NT2/D1 (cell line): ENCODE results near the gene PIK3C2A.

ENCODE experiments used
- YY1 ChIP-seq: IDR thresholded peaks from 2 replicates; pipeline ENCODE4 v1.6.1; 2011; ENCODE audit not compliant: insufficient read length, insufficient read depth
- ZNF274 ChIP-seq: IDR thresholded peaks from 2 replicates; pipeline ENCODE4 v1.6.1; 2011; ENCODE audit warnings: mild to moderate bottlenecking, low read depth, low read length

DNA sequence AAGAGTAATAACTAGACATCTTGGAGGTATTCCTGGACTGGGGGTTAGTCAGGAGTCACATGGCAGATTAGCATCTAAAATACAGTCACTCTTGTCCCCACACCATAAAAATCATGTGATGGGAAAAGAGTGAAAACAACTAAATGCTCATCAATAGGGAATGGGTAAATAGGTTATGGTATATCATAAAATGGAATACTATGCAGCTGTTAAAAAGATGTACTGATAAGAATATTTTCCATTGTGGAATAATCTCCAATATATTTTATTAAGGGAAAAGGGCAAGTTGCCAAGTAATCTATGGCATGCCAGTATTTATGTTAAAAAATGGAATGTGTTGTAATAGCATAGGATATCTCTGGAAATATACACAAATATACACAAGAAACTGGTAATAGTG, 6.6 kb upstream of the PIK3C2A start:
- TF ChIP-seq YY1 (no peak), ZNF274 (no peak)
